GM12891 (cell line): ENCODE results near the gene PRM1.

ENCODE experiments used
- DNase-seq: peaks from one replicate; pipeline ENCODE4 v3.0.0; 2011; ENCODE audit warnings: low spot score; ENCODE audit not compliant: insufficient read length
- FAIRE-seq: peaks from 2 replicates; lab custom pipeline; 2011; peaks lifted over from hg19 to GRCh38; lab: Jason Lieb, UNC
- PAX5 ChIP-seq: IDR thresholded peaks from 2 replicates; pipeline ENCODE4 v1.6.1; 2011; ENCODE audit warnings: low read length, moderate library complexity, mild to moderate bottlenecking; ENCODE audit not compliant: insufficient read depth, severe bottlenecking
- POLR2A ChIP-seq: IDR thresholded peaks from 2 replicates; pipeline ENCODE4 v1.6.1; 2011; ENCODE audit warnings: low read depth, low read length, control low read depth
- POLR2AphosphoS5 ChIP-seq: IDR thresholded peaks from 2 replicates; pipeline ENCODE4 v1.6.1; 2011; ENCODE audit warnings: low read depth, low read length, control low read depth
- POU2F2 ChIP-seq: IDR thresholded peaks from 2 replicates; pipeline ENCODE4 v1.6.1; 2011; ENCODE audit warnings: low read depth, mild to moderate bottlenecking, control low read depth, low read length, moderate library complexity
- SPI1 ChIP-seq: IDR thresholded peaks from 2 replicates; pipeline ENCODE4 v1.6.1; 2011; ENCODE audit warnings: low read depth, low read length, control low read depth
- TAF1 ChIP-seq: IDR thresholded peaks from 2 replicates; pipeline ENCODE4 v1.6.1; 2011; ENCODE audit warnings: low read depth, low read length, control low read depth

Gene PRM1

GRCh38 chr16:11236461-11237254, 44.5 kb downstream of the PRM1 start:
- TF ChIP-seq PAX5 (no peak), POLR2AphosphoS5 (no peak), SPI1 (no peak)
- FAIRE-seq = no peak
- no peak for DNase-seq

GRCh38 chr16:11235703-11235991, 45.5 kb downstream of the PRM1 start:
- FAIRE-seq = no peak
- no peak for DNase-seq
- TF ChIP-seq POLR2A = no peak
- no peak for TF ChIP-seq POLR2AphosphoS5
- no peak for TF ChIP-seq TAF1
- TF ChIP-seq PAX5 = no peak
- TF ChIP-seq POU2F2 = no peak
- no peak for TF ChIP-seq SPI1

GRCh38 chr16:11234884-11235702, 46.0 kb downstream of the PRM1 start:
- DNase-seq (no peak), FAIRE-seq (no peak)
- TF ChIP-seq PAX5 = no peak
- no peak for TF ChIP-seq POU2F2
- no peak for TF ChIP-seq POLR2A

- FAIRE-seq (no peak), DNase-seq (no peak)
- TF ChIP-seq POLR2A (no peak), SPI1 (peak; percentile 43; the same call in 1 of the 2 replicates)
Observed at GRCh38 chr16:11233727-11234376, 47.3 kb downstream of the PRM1 start.

- FAIRE-seq = peak; percentile 80
Observed at GRCh38 chr16:11232852-11233726, 48.0 kb downstream of the PRM1 start.

GRCh38 chr16:11232302-11232851, 48.8 kb downstream of the PRM1 start:
- DNase-seq (no peak), FAIRE-seq (no peak)
- TF ChIP-seq POLR2AphosphoS5 (no peak), PAX5 (no peak), POU2F2 (no peak), SPI1 (no peak), POLR2A (no peak), TAF1 (no peak)

More at GRCh38 chr16:11232852-11233726, 48.0 kb downstream of the PRM1 start:
- TF ChIP-seq SPI1 = peak; percentile 39; the same call in 1 of the 2 replicates
- no peak for TF ChIP-seq POU2F2
- TF ChIP-seq POLR2AphosphoS5 = no peak
- peak; percentile 63 for DNase-seq

- TF ChIP-seq POU2F2 (no peak), TAF1 (no peak), POLR2AphosphoS5 (no peak), SPI1 (no peak), POLR2A (no peak), PAX5 (no peak)
- DNase-seq (no peak), FAIRE-seq (no peak)
Observed at GRCh38 chr16:11231367-11231970, 49.7 kb downstream of the PRM1 start.
